Left forelimb (tissue), 1 donor: Measurements from ENCODE around the gene RCAN3.

ENCODE experiments used
- DNase-seq: peaks from one replicate; pipeline ENCODE4 v3.0.0-alpha.2; 2018; ENCODE audit warnings: low spot score

Gene RCAN3

GRCh38 chr1:24551960-24552571, 49.4 kb downstream of the RCAN3 start:
- no peak for DNase-seq

- DNase-seq: no peak
Measured at GRCh38 chr1:24553931-24554330, 51.3 kb downstream of the RCAN3 start.

- no peak for DNase-seq
Measured at GRCh38 chr1:24554714-24555113, 52.1 kb downstream of the RCAN3 start.

- DNase-seq: no peak
Measured at GRCh38 chr1:24555591-24556413, 53.2 kb downstream of the RCAN3 start, which contains the start of gene NCMAP. Gene NCMAP (plus strand): TSS chr1:24556087. CDS start chr1:24595431, 39,344 bp downstream.

- no peak for DNase-seq
Measured at GRCh38 chr1:24556414-24556795, 53.8 kb downstream of the RCAN3 start.

- no peak for DNase-seq
Measured at GRCh38 chr1:24557220-24557619, 54.6 kb downstream of the RCAN3 start.

- DNase-seq: no peak
Measured at GRCh38 chr1:24557711-24558131, 55.1 kb downstream of the RCAN3 start.

GRCh38 chr1:24558455-24558854, 55.8 kb downstream of the RCAN3 start:
- no peak for DNase-seq

- DNase-seq: no peak
Measured at GRCh38 chr1:24558902-24559791, 56.5 kb downstream of the RCAN3 start.

GRCh38 chr1:24560361-24560760, 57.7 kb downstream of the RCAN3 start:
- no peak for DNase-seq

GRCh38 chr1:24562625-24563024, 60.0 kb downstream of the RCAN3 start:
- no peak for DNase-seq

GRCh38 chr1:24564695-24565094, 62.1 kb downstream of the RCAN3 start:
- DNase-seq: no peak

- no peak for DNase-seq
Measured at GRCh38 chr1:24566236-24566867, 63.7 kb downstream of the RCAN3 start.

GRCh38 chr1:24567792-24568388, 65.3 kb downstream of the RCAN3 start:
- DNase-seq: no peak

- DNase-seq: no peak
Measured at GRCh38 chr1:24568475-24568874, 65.8 kb downstream of the RCAN3 start.

GRCh38 chr1:24570265-24571125, 67.9 kb downstream of the RCAN3 start:
- DNase-seq: no peak

GRCh38 chr1:24572301-24572700, 69.7 kb downstream of the RCAN3 start:
- DNase-seq: no peak

GRCh38 chr1:24575905-24576587, 73.4 kb downstream of the RCAN3 start:
- DNase-seq: no peak

- no peak for DNase-seq
Measured at GRCh38 chr1:24578846-24579245, 76.2 kb downstream of the RCAN3 start.

GRCh38 chr1:24580756-24581155, 78.1 kb downstream of the RCAN3 start:
- DNase-seq: no peak
